Pancreas (tissue), 10 donors: ENCODE data around the gene CLSTN3. TPM values are rescaled to one million over a fixed set of nuclear protein-coding genes. Genes with fewer than 3 reads are reported as not detected.

Experiments used
- ATAC-seq, 4 donors: fragments of 200-7000 bp; cut with Tn5 transposase; one replicate each; pipeline versions ENCODE4 v1.8.0 to v1.9.1; 2020; ENCODE audit warnings: mild to moderate bottlenecking in 4 of 4, moderate library complexity in 4 of 4
- DNase-seq, 6 donors: peaks; one replicate each; pipeline ENCODE4 v3.0.0-alpha.2; 2020
- FAIRE-seq: peaks from 2 replicates; lab custom pipeline; 2012; peaks lifted over from hg19 to GRCh38; lab: Jason Lieb, UNC
- H3K27ac ChIP-seq, 4 donors: fragments of 200-600 bp; sonication (generic); 1 replicate in 3 of 4; 2 replicates in 1 of 4; pipeline versions ENCODE4 v1.5.0 to v1.8.0; 2020
- H3K27me3 ChIP-seq, 4 donors: fragments of 200-600 bp; one replicate each; pipeline ENCODE4 v1.8.0; 2021
- H3K36me3 ChIP-seq, 3 donors: fragments of 200-600 bp; sonication (generic) in 1 of 3; one replicate each; pipeline versions ENCODE4 v1.5.0 to v1.8.0; 2020 to 2021
- H3K4me1 ChIP-seq, 3 donors: fragments of 200-600 bp; one replicate each; pipeline ENCODE4 v1.8.0; 2021
- H3K4me3 ChIP-seq, 4 donors: fragments of 200-600 bp; sonication (generic) in 2 of 4; one replicate each; pipeline versions ENCODE4 v1.5.0 to v1.8.0; 2020 to 2021
- H3K9me3 ChIP-seq, 4 donors: fragments of 200-600 bp; one replicate each; pipeline ENCODE4 v1.8.0; 2021
- CTCF ChIP-seq, 4 donors: fragments of 200-600 bp; sonication (generic) in 3 of 4; IDR thresholded peaks; one replicate each; pipeline versions ENCODE4 v1.5.0 to v1.8.0; 2021; ENCODE audit warnings: antibody characterized with exemption in 4 of 4
- WGBS, 2 donors: extraction: QIAGEN DNeasy Blood & Tissue Kit; methylation state at CpG; one replicate each; pipeline ENCODE4 v1.1.7; 2013; 5-methylcytosine and 5-hydroxymethylcytosine counted together
- intact Hi-C, 3 donors: fragments of 100-400 bp; cut with DNase I; formaldehyde crosslinking; loops; one replicate each; pipeline versions ENCODE4 v1.11.1 to v1.14.2; 2022
- polyA plus RNA-seq, 2 donors: library from polyadenylated mRNA; stranded (reverse); fragments of 200-250 nt; gene quantifications; one replicate each; pipeline ENCODE4 v1.2.3, GENCODE V29; 2013
- total RNA-seq, 6 donors: library from RNA; stranded (reverse); fragmentation: NEBNext Ultra II Directional in 4 of 6; extraction: Animal tissue kit (Norgen Biotek cat#: 25700) in 4 of 6; gene quantifications; one replicate each; pipeline versions ENCODE4 v1.2.1 to v1.2.4, GENCODE V29; 2021 to 2023
- donor health status: healthy with polysubstance abuse.
- donor health status: DM: no; HTN: no; CAD: no; lungs with moderate emphysema.
- donor health status: DM: no; HTN: no; CAD: no.
- donor health status: control.
- donor health status: control.
- donor health status: Bipolar disorder and iron deficiency.
- donor health status: DM: yes; HTN: yes; CAD: no.
- donor health status: DM: no; HTN: no; CAD: no.
- donor health status: DM: no; HTN: no; CAD: no.
- donor health status: DM: yes; HTN: yes; CAD: no.

CLSTN3 gene
- total and polyA plus RNA-seq, 8 donors = 7.8 to 26.2 (median 18.0) TPM

GRCh38 chr12:7162691-7163114, 32.5 kb downstream of the CLSTN3 start:
- no peaks in the 10 kb centered on the region for H3K27me3 ChIP-seq
- intact Hi-C loops = no loop called here
- 3 to 5% methylated on average over 19 of the region's 19 CpGs for WGBS, 2 donors
- FAIRE-seq = no peak
- peak overlapping the region in 1 of 4 donors; percentile 10 for H3K4me3 ChIP-seq
- DNase-seq = peak; percentile 43 to 74 (median 58)
- no peaks in the 10 kb centered on the region for H3K36me3 ChIP-seq
- TF ChIP-seq CTCF (IDR thresholded peaks at IDR 0.05) = peak; percentile 43 to 62 (median 51)
- no peaks in the 10 kb centered on the region for H3K9me3 ChIP-seq
- H3K4me1 ChIP-seq = no peaks in the 10 kb centered on the region
- H3K27ac ChIP-seq = no peak overlapping the region
- ATAC-seq = peak; percentile 84 to 97 (median 92)

GRCh38 chr12:7169951-7170350, 39.8 kb downstream of the CLSTN3 start:
- Histone ChIP-seq H3K27ac (no peak overlapping the region), H3K9me3 (no peaks in the 10 kb centered on the region), H3K4me1 (no peaks in the 10 kb centered on the region), H3K36me3 (no peaks in the 10 kb centered on the region), H3K27me3 (no peaks in the 10 kb centered on the region), H3K4me3 (no peak overlapping the region)
- intact Hi-C loops = no loop called here
- ATAC-seq (no peak), FAIRE-seq (no peak), DNase-seq (no peak)
- TF ChIP-seq CTCF (IDR thresholded peaks at IDR 0.05) = no peak

- no peaks in the 10 kb centered on the region for H3K36me3 ChIP-seq
- no peaks in the 10 kb centered on the region for H3K4me1 ChIP-seq
- ATAC-seq (no peak), FAIRE-seq (no peak), DNase-seq (no peak)
- 53 to 57% methylated on average over 1 of the region's 1 CpG for WGBS, 2 donors
- no peaks in the 10 kb centered on the region for H3K9me3 ChIP-seq
- no peak overlapping the region for H3K27ac ChIP-seq
- TF ChIP-seq CTCF (IDR thresholded peaks at IDR 0.05) = no peak
- intact Hi-C loops = no loop called here
- H3K27me3 ChIP-seq = no peaks in the 10 kb centered on the region
- H3K4me3 ChIP-seq = no peak overlapping the region
Observed at GRCh38 chr12:7171854-7172253, 41.7 kb downstream of the CLSTN3 start.

GRCh38 chr12:7175493-7175892, 45.3 kb downstream of the CLSTN3 start:
- no peaks in the 10 kb centered on the region for H3K9me3 ChIP-seq
- no peaks in the 10 kb centered on the region for H3K36me3 ChIP-seq
- DNase-seq (no peak), ATAC-seq (no peak), FAIRE-seq (no peak)
- H3K27me3 ChIP-seq = no peaks in the 10 kb centered on the region
- H3K4me3 ChIP-seq = no peak overlapping the region
- no peak overlapping the region for H3K27ac ChIP-seq
- TF ChIP-seq CTCF (IDR thresholded peaks at IDR 0.05) = no peak
- intact Hi-C loops = no loop called here
- no peaks in the 10 kb centered on the region for H3K4me1 ChIP-seq

- no peak for FAIRE-seq
- no peak for TF ChIP-seq CTCF (IDR thresholded peaks at IDR 0.05)
- intact Hi-C loops = no loop called here
- Histone ChIP-seq H3K36me3 (no peaks in the 10 kb centered on the region), H3K4me3 (no peak overlapping the region), H3K27me3 (no peaks in the 10 kb centered on the region), H3K4me1 (no peaks in the 10 kb centered on the region), H3K9me3 (no peaks in the 10 kb centered on the region), H3K27ac (no peak overlapping the region)
- WGBS, 2 donors = 37 to 42% methylated on average over 2 of the region's 2 CpGs
- no peak for DNase-seq
- no peak for ATAC-seq
Observed at GRCh38 chr12:7176595-7176994, 46.4 kb downstream of the CLSTN3 start.
